ENCODE data around the gene LILRB1.
"Not testable (repeated sequence)": the region's sequence is repeated elsewhere in the genome, so short reads cannot be mapped to it uniquely, and the experiment has no call there.

LILRB1 gene

GRCh38 chr19:54627912-54628311 lies 2.4 kb upstream of the LILRB1 start:
- not testable (repeated sequence) for H3K4me1 ChIP-seq (ENCODE audit: control insufficient read depth, insufficient read depth, low read length); H3K36me3 ChIP-seq (ENCODE audit: insufficient read depth, low read length); H3K27me3 ChIP-seq (ENCODE audit: control insufficient read depth, insufficient read depth, low read length); H3K9me3 ChIP-seq (replicated peaks; ENCODE audit: low read length); H3K4me3 ChIP-seq (ENCODE audit: low read length); H3K4me2 ChIP-seq (ENCODE audit: low read length); H3K9ac ChIP-seq (ENCODE audit: low read depth, low read length)

- H3K4me2 ChIP-seq (ENCODE audit: low read length) = no peak overlapping the region
- no peak overlapping the region for H3K9ac ChIP-seq (ENCODE audit: low read depth, low read length)
- no peak overlapping the region for H3K4me3 ChIP-seq (ENCODE audit: low read length)
- H3K27me3 ChIP-seq (ENCODE audit: control insufficient read depth, insufficient read depth, low read length) = no peaks in the 10 kb centered on the region
- H3K36me3 ChIP-seq (ENCODE audit: insufficient read depth, low read length) = no peaks in the 10 kb centered on the region
- no peaks in the 10 kb centered on the region for H3K9me3 ChIP-seq (replicated peaks; ENCODE audit: low read length)
- H3K4me1 ChIP-seq (ENCODE audit: control insufficient read depth, insufficient read depth, low read length) = no peaks in the 10 kb centered on the region
Measured at GRCh38 chr19:54630782-54631181, 498 bp downstream of the LILRB1 start.

GRCh38 chr19:54631489-54632337 lies 1.4 kb downstream of the LILRB1 start:
- H3K27me3 ChIP-seq (ENCODE audit: control insufficient read depth, insufficient read depth, low read length); H3K9me3 ChIP-seq (replicated peaks; ENCODE audit: low read length); H3K9ac ChIP-seq (ENCODE audit: low read depth, low read length); H3K4me1 ChIP-seq (ENCODE audit: control insufficient read depth, insufficient read depth, low read length); H3K4me2 ChIP-seq (ENCODE audit: low read length); H3K4me3 ChIP-seq (ENCODE audit: low read length); H3K36me3 ChIP-seq (ENCODE audit: insufficient read depth, low read length): not testable (repeated sequence)

- H3K27me3 ChIP-seq (ENCODE audit: control insufficient read depth, insufficient read depth, low read length); H3K9ac ChIP-seq (ENCODE audit: low read depth, low read length); H3K9me3 ChIP-seq (replicated peaks; ENCODE audit: low read length); H3K36me3 ChIP-seq (ENCODE audit: insufficient read depth, low read length); H3K4me3 ChIP-seq (ENCODE audit: low read length); H3K4me2 ChIP-seq (ENCODE audit: low read length); H3K4me1 ChIP-seq (ENCODE audit: control insufficient read depth, insufficient read depth, low read length): not testable (repeated sequence)
Measured at GRCh38 chr19:54632517-54632916, 2.2 kb downstream of the LILRB1 start.

GRCh38 chr19:54633401-54633800 lies 3.1 kb downstream of the LILRB1 start:
- H3K9ac ChIP-seq (ENCODE audit: low read depth, low read length) = no peak overlapping the region
- H3K4me2 ChIP-seq (ENCODE audit: low read length) = no peak overlapping the region
- no peaks in the 10 kb centered on the region for H3K27me3 ChIP-seq (ENCODE audit: control insufficient read depth, insufficient read depth, low read length)
- no peaks in the 10 kb centered on the region for H3K9me3 ChIP-seq (replicated peaks; ENCODE audit: low read length)
- H3K4me1 ChIP-seq (ENCODE audit: control insufficient read depth, insufficient read depth, low read length) = no peaks in the 10 kb centered on the region
- H3K4me3 ChIP-seq (ENCODE audit: low read length) = no peak overlapping the region
- H3K36me3 ChIP-seq (ENCODE audit: insufficient read depth, low read length) = no peaks in the 10 kb centered on the region

- not testable (repeated sequence) for H3K4me1 ChIP-seq (ENCODE audit: control insufficient read depth, insufficient read depth, low read length); H3K4me2 ChIP-seq (ENCODE audit: low read length); H3K9ac ChIP-seq (ENCODE audit: low read depth, low read length); H3K36me3 ChIP-seq (ENCODE audit: insufficient read depth, low read length); H3K4me3 ChIP-seq (ENCODE audit: low read length); H3K27me3 ChIP-seq (ENCODE audit: control insufficient read depth, insufficient read depth, low read length); H3K9me3 ChIP-seq (replicated peaks; ENCODE audit: low read length)
Measured at GRCh38 chr19:54636081-54636480, 5.8 kb downstream of the LILRB1 start.

GRCh38 chr19:54638683-54639082 lies 8.4 kb downstream of the LILRB1 start:
- H3K9me3 ChIP-seq (replicated peaks; ENCODE audit: low read length) = no peaks in the 10 kb centered on the region
- no peaks in the 10 kb centered on the region for H3K27me3 ChIP-seq (ENCODE audit: control insufficient read depth, insufficient read depth, low read length)
- no peak overlapping the region for H3K4me3 ChIP-seq (ENCODE audit: low read length)
- no peaks in the 10 kb centered on the region for H3K36me3 ChIP-seq (ENCODE audit: insufficient read depth, low read length)
- no peak overlapping the region for H3K4me2 ChIP-seq (ENCODE audit: low read length)
- H3K9ac ChIP-seq (ENCODE audit: low read depth, low read length) = no peak overlapping the region
- no peaks in the 10 kb centered on the region for H3K4me1 ChIP-seq (ENCODE audit: control insufficient read depth, insufficient read depth, low read length)

GRCh38 chr19:54642953-54643352 lies 12.7 kb downstream of the LILRB1 start:
- not testable (repeated sequence) for H3K4me2 ChIP-seq (ENCODE audit: low read length); H3K4me3 ChIP-seq (ENCODE audit: low read length); H3K9me3 ChIP-seq (replicated peaks; ENCODE audit: low read length); H3K36me3 ChIP-seq (ENCODE audit: insufficient read depth, low read length); H3K27me3 ChIP-seq (ENCODE audit: control insufficient read depth, insufficient read depth, low read length); H3K4me1 ChIP-seq (ENCODE audit: control insufficient read depth, insufficient read depth, low read length); H3K9ac ChIP-seq (ENCODE audit: low read depth, low read length)

- not testable (repeated sequence) for H3K4me3 ChIP-seq (ENCODE audit: low read length); H3K9ac ChIP-seq (ENCODE audit: low read depth, low read length); H3K9me3 ChIP-seq (replicated peaks; ENCODE audit: low read length); H3K4me2 ChIP-seq (ENCODE audit: low read length); H3K27me3 ChIP-seq (ENCODE audit: control insufficient read depth, insufficient read depth, low read length); H3K36me3 ChIP-seq (ENCODE audit: insufficient read depth, low read length); H3K4me1 ChIP-seq (ENCODE audit: control insufficient read depth, insufficient read depth, low read length)
Measured at GRCh38 chr19:54643583-54643982, 13.3 kb downstream of the LILRB1 start.

- Histone ChIP-seq H3K27me3 (ENCODE audit: control insufficient read depth, insufficient read depth, low read length) (no peaks in the 10 kb centered on the region), H3K9me3 (replicated peaks; ENCODE audit: low read length) (peaks cover 5% of the 10 kb centered on the region), H3K9ac (ENCODE audit: low read depth, low read length) (no peak overlapping the region), H3K4me1 (ENCODE audit: control insufficient read depth, insufficient read depth, low read length) (no peaks in the 10 kb centered on the region), H3K4me2 (ENCODE audit: low read length) (no peak overlapping the region), H3K4me3 (ENCODE audit: low read length) (no peak overlapping the region), H3K36me3 (ENCODE audit: insufficient read depth, low read length) (no peaks in the 10 kb centered on the region)
Measured at GRCh38 chr19:54644056-54644455, 13.8 kb downstream of the LILRB1 start.

GRCh38 chr19:54646331-54646841 lies 16.1 kb downstream of the LILRB1 start:
- Histone ChIP-seq H3K4me1 (ENCODE audit: control insufficient read depth, insufficient read depth, low read length) (no peaks in the 10 kb centered on the region), H3K9ac (ENCODE audit: low read depth, low read length) (no peak overlapping the region), H3K36me3 (ENCODE audit: insufficient read depth, low read length) (no peaks in the 10 kb centered on the region), H3K27me3 (ENCODE audit: control insufficient read depth, insufficient read depth, low read length) (no peaks in the 10 kb centered on the region), H3K9me3 (replicated peaks; ENCODE audit: low read length) (peaks cover 5% of the 10 kb centered on the region), H3K4me2 (ENCODE audit: low read length) (no peak overlapping the region), H3K4me3 (ENCODE audit: low read length) (no peak overlapping the region)

- Histone ChIP-seq H3K9me3 (replicated peaks; ENCODE audit: low read length) (peaks cover 8% of the 10 kb centered on the region), H3K27me3 (ENCODE audit: control insufficient read depth, insufficient read depth, low read length) (no peaks in the 10 kb centered on the region), H3K4me1 (ENCODE audit: control insufficient read depth, insufficient read depth, low read length) (no peaks in the 10 kb centered on the region), H3K4me3 (ENCODE audit: low read length) (no peak overlapping the region), H3K9ac (ENCODE audit: low read depth, low read length) (no peak overlapping the region), H3K36me3 (ENCODE audit: insufficient read depth, low read length) (no peaks in the 10 kb centered on the region), H3K4me2 (ENCODE audit: low read length) (no peak overlapping the region)
Measured at GRCh38 chr19:54648129-54648528, 17.8 kb downstream of the LILRB1 start.
